ENCODE results near the gene ARHGAP15. TPM values are rescaled to one million over a fixed set of nuclear protein-coding genes. Genes with fewer than 3 reads are reported as not detected.

ARHGAP15 gene
- total RNA-seq, 4 donors from 2014 or later: 3.4 to 9.3 (median 6.4) TPM

GRCh38 chr2:143383016-143383415, 253.8 kb downstream of the ARHGAP15 start:
- Histone ChIP-seq H3K27me3 (no peaks in the 10 kb centered on the region), H3K4me1 (no peaks in the 10 kb centered on the region), H3K36me3 (no peaks in the 10 kb centered on the region), H3K27ac (no peak overlapping the region), H3K9me3 (no peaks in the 10 kb centered on the region), H3K4me3 (no peak overlapping the region)
- no peak for ATAC-seq
- TF ChIP-seq POLR2A (IDR thresholded peaks at IDR 0.05) (no peak), POLR2AphosphoS5 (IDR thresholded peaks at IDR 0.05) (no peak), EP300 (IDR thresholded peaks at IDR 0.05) (no peak)
- TF ChIP-seq, protein P1, sequence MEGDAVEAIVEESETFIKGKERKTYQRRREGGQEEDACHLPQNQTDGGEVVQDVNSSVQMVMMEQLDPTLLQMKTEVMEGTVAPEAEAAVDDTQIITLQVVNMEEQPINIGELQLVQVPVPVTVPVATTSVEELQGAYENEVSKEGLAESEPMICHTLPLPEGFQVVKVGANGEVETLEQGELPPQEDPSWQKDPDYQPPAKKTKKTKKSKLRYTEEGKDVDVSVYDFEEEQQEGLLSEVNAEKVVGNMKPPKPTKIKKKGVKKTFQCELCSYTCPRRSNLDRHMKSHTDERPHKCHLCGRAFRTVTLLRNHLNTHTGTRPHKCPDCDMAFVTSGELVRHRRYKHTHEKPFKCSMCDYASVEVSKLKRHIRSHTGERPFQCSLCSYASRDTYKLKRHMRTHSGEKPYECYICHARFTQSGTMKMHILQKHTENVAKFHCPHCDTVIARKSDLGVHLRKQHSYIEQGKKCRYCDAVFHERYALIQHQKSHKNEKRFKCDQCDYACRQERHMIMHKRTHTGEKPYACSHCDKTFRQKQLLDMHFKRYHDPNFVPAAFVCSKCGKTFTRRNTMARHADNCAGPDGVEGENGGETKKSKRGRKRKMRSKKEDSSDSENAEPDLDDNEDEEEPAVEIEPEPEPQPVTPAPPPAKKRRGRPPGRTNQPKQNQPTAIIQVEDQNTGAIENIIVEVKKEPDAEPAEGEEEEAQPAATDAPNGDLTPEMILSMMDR (IDR thresholded peaks at IDR 0.05): no peak
- WGBS, 2 donors (ENCODE audit: low coverage in 1 of 2): 86 to 88% methylated on average over 2 of the region's 2 CpGs

DNA sequence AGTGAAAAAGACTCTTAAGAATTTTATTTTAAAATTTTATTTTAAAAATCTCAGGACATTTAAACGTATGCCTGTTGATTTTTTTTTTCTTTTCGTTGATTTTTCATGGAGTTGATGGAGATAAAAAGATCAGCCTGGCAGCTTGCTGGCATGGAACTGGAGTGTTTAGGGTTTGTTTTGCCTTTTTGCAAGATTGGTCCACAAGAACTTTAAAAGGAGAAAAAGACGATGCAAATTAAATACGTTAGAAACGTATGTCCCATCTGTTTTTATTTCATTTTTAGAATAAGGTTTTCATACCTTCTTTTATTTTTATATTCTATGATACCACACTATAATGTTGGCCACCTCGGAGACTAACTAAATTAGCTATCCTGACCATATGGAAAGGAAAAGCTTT, 254.9 kb downstream of the ARHGAP15 start:
- Histone ChIP-seq H3K9me3 (no peaks in the 10 kb centered on the region), H3K4me1 (no peaks in the 10 kb centered on the region), H3K27ac (no peak overlapping the region), H3K4me3 (no peak overlapping the region), H3K27me3 (no peaks in the 10 kb centered on the region), H3K36me3 (no peaks in the 10 kb centered on the region)
- TF ChIP-seq, protein P1 (IDR thresholded peaks at IDR 0.05): no peak
- TF ChIP-seq POLR2A (IDR thresholded peaks at IDR 0.05) (no peak), EP300 (IDR thresholded peaks at IDR 0.05) (no peak), POLR2AphosphoS5 (IDR thresholded peaks at IDR 0.05) (no peak)
- WGBS, 2 donors (ENCODE audit: low coverage in 1 of 2): 85 to 94% methylated on average over 6 of the region's 6 CpGs
- ATAC-seq: no peak

GRCh38 chr2:143390171-143390570, 261.0 kb downstream of the ARHGAP15 start:
- H3K4me3 ChIP-seq: no peak overlapping the region
- WGBS, 2 donors (ENCODE audit: low coverage in 1 of 2): 76 to 81% methylated on average over 5 to 6 of the region's 6 CpGs
- TF ChIP-seq, protein P1 (IDR thresholded peaks at IDR 0.05): no peak
- TF ChIP-seq POLR2AphosphoS5 (IDR thresholded peaks at IDR 0.05) (no peak), EP300 (IDR thresholded peaks at IDR 0.05) (no peak), POLR2A (IDR thresholded peaks at IDR 0.05) (no peak)
- no peaks in the 10 kb centered on the region for H3K27me3 ChIP-seq
- H3K27ac ChIP-seq: no peak overlapping the region
- H3K36me3 ChIP-seq: no peaks in the 10 kb centered on the region
- no peak for ATAC-seq
- H3K4me1 ChIP-seq: no peaks in the 10 kb centered on the region
- H3K9me3 ChIP-seq: no peaks in the 10 kb centered on the region

DNA sequence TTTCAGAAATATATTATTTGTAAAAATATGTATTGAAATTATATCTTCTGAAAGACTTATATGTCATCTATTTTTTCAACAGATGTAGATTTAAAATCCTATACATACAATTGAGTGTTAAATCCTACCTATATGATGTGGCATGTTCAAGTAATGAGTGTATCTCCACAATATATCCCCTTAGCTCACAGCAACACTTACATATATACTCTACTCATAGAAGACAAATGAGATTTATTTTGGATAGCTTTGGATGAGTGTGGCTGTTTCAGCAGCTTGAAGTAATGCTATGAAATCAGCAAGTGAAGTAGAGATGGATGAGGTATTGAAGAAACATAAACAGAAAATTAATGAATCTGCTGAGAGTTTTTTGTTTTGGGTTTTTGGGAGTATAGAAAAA, 263.1 kb downstream of the ARHGAP15 start:
- H3K4me3 ChIP-seq: no peak overlapping the region
- no peaks in the 10 kb centered on the region for H3K9me3 ChIP-seq
- H3K27ac ChIP-seq: no peak overlapping the region
- ATAC-seq: no peak
- H3K27me3 ChIP-seq: no peaks in the 10 kb centered on the region
- no peaks in the 10 kb centered on the region for H3K4me1 ChIP-seq
- TF ChIP-seq POLR2AphosphoS5 (IDR thresholded peaks at IDR 0.05) (no peak), EP300 (IDR thresholded peaks at IDR 0.05) (no peak)
- TF ChIP-seq, protein P1 (IDR thresholded peaks at IDR 0.05): no peak
- no peaks in the 10 kb centered on the region for H3K36me3 ChIP-seq

- H3K36me3 ChIP-seq: no peaks in the 10 kb centered on the region
- 93 to 95% methylated on average over 2 of the region's 2 CpGs for WGBS, 2 donors (ENCODE audit: low coverage in 1 of 2)
- no peaks in the 10 kb centered on the region for H3K4me1 ChIP-seq
- no peak overlapping the region for H3K27ac ChIP-seq
- TF ChIP-seq POLR2A (IDR thresholded peaks at IDR 0.05) (no peak), POLR2AphosphoS5 (IDR thresholded peaks at IDR 0.05) (no peak), EP300 (IDR thresholded peaks at IDR 0.05) (no peak)
- TF ChIP-seq, protein P1 (IDR thresholded peaks at IDR 0.05): no peak
- H3K4me3 ChIP-seq: no peak overlapping the region
- H3K9me3 ChIP-seq: no peaks in the 10 kb centered on the region
- no peak for ATAC-seq
- no peaks in the 10 kb centered on the region for H3K27me3 ChIP-seq
Measured at GRCh38 chr2:143394062-143394461, 264.8 kb downstream of the ARHGAP15 start.

Measured in gastroesophageal sphincter (tissue), 4 donors.